GM19438 (cell line): Measurements from ENCODE around the gene RALGAPA2.

ENCODE experiments used
- ATAC-seq: cut with Tn5 transposase; IDR thresholded peaks from one replicate; pipeline ENCODE4 v1.9.1; 2021; ENCODE audit warnings: low read depth; ENCODE audit not compliant: unreplicated experiment

The RALGAPA2 gene

DNA sequence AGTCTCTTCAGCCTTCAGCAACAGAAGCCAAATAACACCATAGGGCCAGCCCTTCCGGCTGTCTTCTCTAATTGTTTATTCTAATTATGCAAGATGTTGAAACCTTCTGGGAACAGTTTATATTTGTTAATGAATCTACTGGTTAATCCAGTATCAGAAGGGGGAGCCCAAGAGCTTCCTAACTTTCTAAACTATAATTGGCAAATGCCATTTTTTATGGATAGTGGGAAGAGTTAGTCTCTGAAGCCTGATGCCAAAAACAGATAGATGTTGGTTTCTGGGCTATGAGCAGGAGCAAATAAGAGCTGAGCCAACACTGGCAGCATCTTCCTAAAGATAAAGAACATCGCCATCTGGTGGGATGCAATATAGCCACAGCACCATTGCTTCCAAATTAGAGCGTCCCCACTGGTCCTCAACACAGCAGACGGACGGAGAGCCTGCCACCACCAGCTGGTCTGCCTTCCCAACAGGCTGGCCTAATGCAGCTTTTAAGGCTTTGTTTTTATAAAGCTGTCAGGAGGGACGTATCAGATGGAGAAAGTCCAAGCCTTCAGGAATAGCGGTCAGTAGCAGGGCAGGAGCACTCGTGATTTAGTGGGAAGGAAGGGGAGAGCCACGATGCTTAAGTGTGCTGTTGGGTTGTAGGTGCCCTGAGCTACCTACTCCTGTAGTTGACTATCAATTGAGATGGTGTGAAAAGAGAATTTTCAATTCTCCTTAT lies 118.8 kb downstream of the RALGAPA2 start:
- ATAC-seq: no peak

DNA sequence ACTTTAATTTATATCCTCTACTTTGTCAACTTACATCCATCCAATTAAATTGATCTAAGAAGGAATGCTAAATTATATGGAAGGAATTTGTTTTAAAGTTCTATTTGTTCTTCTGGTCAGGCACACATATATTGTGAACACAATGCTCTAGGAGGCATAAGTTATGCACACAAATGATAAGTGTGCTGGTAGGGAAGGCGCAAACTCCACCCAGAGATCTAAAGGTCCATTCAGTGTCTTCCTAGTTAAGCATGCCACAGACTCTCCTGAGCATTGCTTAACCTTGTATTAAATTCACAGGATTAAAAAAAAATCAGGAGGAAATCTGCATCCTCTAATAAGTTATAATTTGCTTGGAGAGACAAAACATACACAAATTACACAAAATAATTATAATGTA lies 127.3 kb downstream of the RALGAPA2 start:
- ATAC-seq: no peak

DNA sequence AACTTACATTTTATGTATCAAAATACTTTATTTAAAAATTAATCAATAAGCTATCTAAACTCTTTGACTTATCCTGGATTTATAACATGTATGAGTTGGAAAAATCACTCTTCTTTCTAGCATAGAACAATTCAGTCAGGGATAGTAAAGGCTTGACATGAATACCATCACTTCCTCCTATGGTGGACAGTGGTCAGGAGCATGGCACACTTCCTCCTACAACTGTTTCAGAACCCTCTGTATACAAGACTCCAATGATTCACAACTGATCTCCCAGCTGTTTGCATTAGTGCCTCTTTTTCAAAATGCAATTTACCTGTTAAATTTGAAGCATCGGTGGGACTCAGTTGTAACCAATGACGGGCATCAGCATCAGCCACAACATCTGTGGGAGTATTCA lies 129.7 kb downstream of the RALGAPA2 start:
- ATAC-seq: no peak

DNA sequence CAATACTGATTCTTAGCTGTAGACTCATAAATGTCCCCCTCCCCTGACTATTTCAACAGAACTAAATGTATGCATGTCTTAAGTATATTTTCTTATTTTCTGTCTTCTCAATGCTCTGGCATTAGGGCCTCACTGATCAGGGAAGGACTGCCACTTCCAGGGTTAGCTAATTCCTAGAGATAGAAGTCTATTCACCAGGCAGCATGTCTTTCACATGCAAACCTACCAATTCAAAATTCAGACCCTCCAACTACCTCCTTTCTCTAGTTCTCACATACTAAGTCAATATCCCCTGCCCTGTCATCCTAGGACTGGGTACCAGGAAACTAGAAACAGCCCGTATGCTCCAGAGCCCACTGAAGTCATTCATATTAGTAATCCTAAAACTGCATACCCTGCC lies 132.3 kb downstream of the RALGAPA2 start:
- no peak for ATAC-seq

DNA sequence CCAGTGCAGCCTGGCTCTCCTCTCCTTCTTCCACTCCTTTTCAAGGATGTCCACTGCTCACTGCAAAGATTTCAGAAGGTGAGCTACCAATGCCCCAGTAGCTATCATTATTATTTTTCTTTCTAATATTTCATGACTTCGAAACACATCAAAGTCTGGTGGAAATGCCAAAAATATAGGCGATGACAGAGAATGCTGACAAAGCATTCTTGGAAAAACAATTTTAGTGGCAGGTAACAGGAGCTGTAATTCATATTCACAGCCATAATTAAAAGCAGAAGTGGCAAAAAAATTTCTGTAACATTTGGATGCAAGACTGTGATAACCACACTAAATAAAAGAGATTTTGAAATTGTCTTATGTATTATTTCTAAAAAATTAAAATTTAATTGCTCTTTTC lies 133.6 kb downstream of the RALGAPA2 start:
- ATAC-seq: no peak

DNA sequence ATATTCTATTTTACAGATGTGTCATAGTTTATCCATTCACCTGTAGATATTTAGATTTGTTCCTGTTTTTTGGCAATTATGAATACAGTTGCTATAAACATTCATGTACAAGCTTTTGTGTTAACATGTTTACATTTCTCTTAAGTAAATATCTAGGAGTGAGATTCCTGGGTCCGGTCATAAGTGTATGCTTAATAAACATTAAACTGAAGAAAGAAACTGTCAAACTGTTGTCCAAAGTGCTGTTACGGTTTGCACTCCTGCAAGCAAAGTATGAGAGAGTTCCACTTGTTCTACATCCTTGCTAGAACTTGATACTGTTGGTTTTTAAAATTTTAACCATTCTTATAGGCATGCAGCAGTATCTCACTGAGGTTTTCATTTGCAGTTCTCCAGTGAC lies 138.6 kb downstream of the RALGAPA2 start:
- no peak for ATAC-seq

DNA sequence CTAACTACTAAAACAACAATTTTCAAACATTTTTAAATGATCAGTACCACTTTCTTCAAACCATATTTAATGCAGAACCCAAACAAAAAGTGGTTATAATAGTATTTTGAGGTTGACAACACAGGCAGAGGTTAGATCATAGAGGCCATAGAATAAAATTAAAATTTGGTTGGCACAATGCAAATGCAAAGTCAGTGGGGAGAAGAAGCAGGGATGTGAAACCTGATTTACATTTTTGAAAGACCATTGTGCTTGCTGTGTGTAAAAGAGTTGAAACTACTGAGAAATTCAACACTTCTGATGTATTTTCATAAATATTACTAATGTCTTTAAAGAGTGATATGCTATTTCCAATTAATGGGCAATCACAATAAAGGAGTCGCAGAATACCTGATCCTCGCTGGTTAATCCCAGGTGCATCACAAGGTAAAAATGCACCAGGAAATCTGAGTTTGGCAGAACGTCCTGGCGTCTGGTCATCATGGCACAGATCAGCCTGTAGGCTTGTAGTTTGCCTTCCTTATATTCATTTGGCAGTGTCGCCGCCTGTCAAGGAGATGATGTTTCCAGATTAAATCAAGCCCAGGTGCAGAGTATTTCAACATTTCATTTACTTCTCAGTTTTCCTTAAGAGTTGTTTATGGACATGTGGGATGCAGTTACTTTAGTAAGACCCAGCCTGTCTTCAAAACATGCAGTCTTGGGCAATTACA lies 141.2 kb downstream of the RALGAPA2 start:
- no peak for ATAC-seq

DNA sequence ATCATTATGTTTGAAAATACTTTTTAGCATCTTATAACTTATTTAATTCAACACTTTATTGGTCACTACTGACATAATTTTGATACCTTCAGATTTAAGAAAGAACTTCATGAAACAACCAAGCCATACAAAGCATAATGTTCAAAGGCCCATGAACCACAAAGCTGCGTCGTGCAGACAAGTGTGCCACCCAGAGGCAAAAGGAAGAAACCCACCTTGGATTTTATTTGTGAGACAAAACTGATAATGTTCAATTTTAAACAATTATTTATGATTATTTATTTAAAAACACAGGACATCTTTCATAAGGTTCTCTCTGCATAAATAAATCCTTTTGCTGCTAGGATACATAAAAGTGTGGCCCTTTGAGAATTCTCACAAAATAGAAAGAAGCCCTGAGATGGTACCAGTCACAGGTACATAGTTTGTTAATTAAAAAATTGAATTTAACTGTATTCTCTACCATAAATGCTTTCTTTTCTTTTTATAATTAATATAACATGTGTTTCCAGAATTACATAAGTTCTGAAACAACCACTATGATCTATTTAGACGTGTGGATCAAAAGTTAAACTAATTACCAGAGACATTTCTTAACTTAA lies 143.7 kb downstream of the RALGAPA2 start:
- no peak for ATAC-seq

DNA sequence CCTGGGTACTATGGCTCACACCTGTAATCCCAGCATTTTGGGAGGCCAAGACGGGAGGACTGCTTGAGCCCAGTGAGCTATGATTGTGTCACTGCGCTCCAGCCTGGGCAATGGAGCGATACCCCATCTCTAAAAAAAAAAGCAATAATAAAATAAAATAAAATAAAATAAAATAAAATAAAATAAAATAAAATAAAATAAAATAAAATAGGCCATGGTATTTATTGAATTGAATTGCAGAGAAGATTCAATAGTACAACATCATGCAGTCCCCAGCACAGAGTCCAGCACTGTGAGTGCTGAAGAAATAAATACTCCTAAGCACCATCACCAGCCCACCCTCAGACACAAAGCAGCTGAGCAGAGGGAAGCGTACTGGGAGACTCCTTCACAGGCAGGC lies 144.7 kb downstream of the RALGAPA2 start:
- ATAC-seq: no peak

DNA sequence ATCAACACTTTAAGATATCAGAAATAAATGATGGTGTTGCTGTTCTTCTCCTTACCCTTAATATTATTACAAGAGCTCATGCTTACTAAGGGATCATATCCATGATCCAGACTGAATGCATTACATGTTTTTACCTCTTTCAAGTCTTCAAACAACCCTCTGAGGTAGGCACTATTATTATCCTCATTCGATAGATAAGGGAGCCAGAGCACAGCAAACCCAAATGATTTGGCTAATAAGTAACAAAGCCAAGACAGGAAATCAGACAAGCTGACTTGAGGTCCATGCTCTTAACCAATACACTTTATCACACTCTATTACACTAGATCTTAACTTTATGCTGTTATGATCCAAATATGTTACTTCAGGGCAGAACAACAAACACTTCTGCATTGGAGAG lies 145.9 kb downstream of the RALGAPA2 start:
- no peak for ATAC-seq

DNA sequence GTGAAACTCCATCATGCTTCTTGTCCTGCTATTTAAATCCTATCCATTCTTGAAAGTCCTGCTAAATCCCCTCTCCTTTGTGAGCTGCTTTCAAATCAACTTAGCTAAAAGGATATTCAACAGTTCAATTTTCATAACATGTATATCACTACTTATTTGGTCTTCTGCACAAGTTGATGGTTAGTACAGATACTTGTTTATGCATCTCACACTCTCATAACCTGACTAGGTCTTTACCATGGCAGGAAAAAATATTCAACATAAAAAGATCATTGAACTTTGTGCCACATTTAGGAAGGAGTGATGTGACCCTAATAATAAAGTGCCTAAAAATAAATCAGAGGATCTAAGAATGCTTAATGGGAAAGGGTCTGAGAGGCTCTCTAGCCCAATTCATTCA lies 148.2 kb downstream of the RALGAPA2 start:
- ATAC-seq: no peak

DNA sequence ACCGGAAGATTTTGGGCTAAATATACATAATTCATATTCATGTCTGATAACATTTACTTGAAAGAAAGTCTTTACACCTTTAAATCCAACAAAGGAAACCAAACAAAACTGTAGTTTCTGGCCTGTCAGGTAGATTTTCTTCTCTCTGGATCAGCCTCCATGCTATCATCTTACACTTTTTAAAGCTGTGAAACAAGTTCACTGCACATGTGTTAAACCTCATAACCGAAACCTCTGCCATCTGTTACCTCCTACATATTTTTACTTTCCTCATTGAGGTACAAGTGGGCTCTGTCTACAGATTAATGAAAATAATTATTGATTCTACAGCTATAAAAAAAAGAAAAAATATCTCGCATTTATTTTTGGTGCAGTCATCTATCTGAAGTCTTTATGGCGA lies 149.9 kb downstream of the RALGAPA2 start:
- no peak for ATAC-seq

DNA sequence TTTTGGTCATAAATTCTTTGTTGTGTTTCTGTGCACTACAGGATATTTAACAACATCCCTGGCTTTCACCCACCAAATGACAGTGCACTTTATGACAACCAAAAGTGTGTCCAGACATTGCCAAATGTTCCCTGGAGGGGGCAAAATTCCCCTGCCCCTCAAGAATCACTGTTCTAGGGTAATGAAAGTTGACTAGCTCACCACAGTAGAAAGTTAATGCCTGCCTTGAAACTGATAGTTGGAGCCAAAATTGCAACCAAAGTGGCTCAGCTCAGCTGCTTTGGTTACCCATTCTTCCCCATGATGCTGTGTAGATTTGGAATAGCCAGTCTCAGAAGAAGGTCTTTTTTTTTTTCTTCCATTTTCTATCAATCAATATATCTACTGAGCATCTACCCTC lies 150.6 kb downstream of the RALGAPA2 start:
- ATAC-seq: no peak

DNA sequence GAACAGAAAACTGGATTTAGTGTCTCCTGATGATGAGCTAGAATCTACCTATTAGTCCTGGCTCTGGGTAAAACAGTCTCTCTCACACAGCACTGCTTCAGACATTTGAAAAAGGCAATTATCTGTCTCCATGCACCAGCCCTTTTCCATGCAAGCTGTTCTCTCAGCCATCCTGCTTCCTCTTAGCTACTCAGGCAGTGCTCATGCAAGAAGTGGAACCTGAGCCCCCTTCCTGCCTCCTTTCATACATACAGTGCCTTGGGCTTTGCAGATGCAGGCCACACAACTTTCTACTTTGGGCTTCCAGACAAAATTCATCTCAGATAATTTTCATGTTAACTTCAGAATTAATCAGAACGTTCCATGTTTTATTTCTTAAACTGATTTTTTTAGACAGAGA lies 151.3 kb downstream of the RALGAPA2 start:
- no peak for ATAC-seq

DNA sequence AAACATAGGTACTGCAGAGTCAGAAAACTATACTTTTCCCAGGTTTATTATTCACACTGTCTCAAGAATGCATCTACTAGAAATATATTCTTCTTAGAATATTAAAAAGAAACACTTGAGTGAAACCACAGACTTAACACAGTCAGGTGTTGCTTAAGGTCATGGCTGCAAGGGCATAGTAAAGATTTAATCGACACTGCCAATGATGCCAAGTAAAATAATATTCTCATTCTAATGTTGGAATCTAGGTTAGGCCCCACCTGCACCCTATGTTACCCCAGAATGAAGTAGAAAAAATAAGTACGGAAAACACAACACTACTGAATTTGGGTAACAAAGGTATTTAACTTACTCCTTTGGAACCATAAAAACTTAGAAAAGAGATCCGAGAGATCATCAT lies 155.0 kb downstream of the RALGAPA2 start:
- ATAC-seq: no peak

DNA sequence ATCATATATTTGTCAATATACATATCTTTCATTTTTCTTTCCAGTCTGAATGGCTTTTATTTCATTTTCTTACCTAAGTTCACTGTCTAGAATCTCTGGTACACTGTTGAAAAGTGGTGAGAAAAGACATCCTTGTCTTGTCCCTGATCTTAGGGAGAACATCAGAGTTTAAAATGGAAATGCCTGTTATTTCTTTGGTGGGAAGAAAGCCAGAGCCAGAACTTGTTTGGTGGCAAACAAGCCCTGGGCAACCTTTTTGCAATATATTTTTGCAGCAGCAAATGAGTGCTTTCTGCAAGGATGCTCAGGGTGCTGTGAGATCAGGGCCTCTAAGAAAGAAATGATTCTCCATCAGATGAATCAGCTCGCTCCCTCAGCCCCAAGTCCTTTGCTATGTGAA lies 156.6 kb downstream of the RALGAPA2 start:
- ATAC-seq: no peak

DNA sequence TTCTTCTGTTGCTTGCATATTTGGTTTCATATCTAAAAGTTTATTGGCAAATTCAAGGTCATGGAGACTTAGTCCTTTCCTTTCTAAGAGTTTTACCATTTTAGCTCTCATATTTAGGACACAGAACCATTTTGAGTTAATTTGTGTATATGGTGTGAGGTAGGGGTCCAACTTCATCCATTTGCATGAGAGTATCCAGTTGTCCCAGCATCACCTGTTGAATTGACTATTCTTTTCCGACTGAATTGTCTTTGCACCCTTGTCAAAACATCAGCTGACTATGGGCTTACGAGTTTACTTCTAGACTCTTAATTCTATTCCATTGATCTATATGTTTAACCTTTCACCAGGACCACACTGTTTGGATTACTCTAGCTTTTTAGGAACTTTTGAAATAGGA lies 157.5 kb downstream of the RALGAPA2 start:
- ATAC-seq: no peak

DNA sequence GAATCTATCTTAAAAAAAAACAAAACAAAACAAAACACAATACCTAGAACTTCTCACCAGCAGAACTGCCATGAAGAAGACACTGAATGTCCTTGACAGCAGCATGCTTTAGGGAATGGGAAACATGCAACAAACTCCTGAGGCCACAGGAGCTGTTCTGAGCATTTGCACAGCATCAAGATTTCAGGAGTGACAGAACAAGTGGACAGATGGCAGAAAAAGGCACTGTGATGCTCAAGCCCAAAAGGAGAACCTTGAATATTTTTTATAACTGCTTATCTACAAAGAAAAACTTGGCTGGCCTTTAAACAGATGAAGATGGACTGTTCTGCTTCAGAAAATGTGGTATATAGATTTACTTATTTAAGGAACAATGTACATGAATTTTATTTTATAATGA lies 158.9 kb downstream of the RALGAPA2 start:
- ATAC-seq: no peak

DNA sequence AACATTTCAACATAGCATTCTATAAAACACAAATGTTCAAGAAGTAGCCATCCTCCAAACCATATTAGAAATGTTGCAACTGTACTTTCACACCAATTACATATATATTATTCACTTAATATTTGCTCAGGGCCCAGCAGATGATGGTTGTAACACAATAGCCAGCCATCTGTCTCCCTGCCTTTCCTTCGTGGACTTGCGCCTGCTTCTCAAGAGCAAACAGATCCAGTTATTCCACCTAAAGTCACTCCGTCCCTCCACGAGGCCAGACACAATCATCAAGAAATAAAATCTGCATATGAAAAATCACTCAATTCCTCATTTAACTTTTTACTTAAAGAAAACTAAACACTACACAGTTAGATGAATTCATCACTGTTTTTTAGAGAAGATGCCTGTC lies 160.4 kb downstream of the RALGAPA2 start:
- ATAC-seq: no peak

DNA sequence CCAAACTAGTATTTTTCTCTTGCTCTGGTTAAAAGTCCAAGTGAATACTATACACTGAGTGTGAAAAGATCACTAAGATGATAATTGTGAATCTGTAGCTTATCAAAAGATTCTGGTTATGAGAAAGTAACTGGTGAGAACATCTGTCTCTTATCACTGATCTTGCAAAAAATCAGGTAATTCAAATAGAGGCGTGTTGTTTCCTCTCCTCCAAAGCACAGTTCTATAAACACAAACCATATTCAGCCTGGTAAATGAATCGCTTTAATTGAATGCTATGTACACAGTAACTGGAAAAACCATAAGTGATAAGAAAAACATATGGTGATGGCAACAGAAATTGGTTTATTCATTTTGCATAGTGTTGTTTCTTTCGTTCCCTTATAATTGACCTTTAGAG lies 161.0 kb downstream of the RALGAPA2 start:
- no peak for ATAC-seq

DNA sequence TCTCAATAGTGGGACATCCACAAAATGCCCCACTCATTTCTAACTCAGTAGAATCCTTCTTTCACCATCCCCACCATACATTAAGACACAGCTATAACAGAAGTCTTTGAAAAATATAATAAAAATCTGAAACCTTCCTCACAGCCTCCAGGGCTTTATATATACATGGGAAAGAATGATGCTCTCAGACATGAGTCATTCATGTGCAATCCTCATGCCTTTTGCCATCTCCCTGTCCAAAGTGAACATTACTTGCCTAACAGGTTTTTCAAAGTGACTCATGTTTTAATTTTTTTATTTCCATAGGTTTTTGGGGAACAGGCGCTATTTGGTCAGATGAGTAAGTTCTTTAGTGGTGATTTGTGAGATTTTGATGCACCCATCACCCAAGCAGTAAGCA lies 162.7 kb downstream of the RALGAPA2 start:
- ATAC-seq: no peak

DNA sequence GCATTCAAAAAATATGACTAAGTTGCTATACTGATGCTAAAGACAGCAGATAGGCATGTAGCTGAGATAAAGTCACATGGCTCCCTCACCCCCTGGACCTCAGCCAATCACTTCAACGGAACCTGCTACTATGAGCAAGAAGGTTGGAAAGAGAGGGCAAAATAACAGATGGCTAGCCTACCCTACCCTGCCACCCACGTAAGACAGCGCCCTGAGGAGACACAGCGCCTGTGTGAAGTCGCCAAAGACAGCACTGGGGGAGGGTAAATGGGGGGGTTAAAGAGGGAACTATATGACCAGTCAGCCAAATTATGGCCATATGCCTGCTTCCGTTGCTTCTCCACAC lies 163.2 kb downstream of the RALGAPA2 start:
- no peak for ATAC-seq
